IPS-20b (cell line): ENCODE measurements around the gene RNF148.
"Not testable (repeated sequence)": the region's sequence is repeated elsewhere in the genome, so short reads cannot be mapped to it uniquely, and the experiment has no call there.

Experiments
- H3K27ac ChIP-seq: one replicate; pipeline ENCODE4 v1.5.1; 2013; ENCODE audit warnings: low read length
- H3K27me3 ChIP-seq: 2 replicates; pipeline ENCODE4 v1.6.1; 2013; ENCODE audit warnings: mild to moderate bottlenecking, low read length, inconsistent platforms; ENCODE audit not compliant: insufficient read depth
- H3K36me3 ChIP-seq: 2 replicates; pipeline ENCODE4 v1.6.1; 2013; ENCODE audit warnings: low read depth, mild to moderate bottlenecking, inconsistent platforms, low read length, moderate library complexity; ENCODE audit not compliant: insufficient read depth
- H3K4me1 ChIP-seq: 2 replicates; pipeline ENCODE4 v1.6.1; 2013; ENCODE audit warnings: mild to moderate bottlenecking, control low read depth, inconsistent platforms, low read length, moderate library complexity; ENCODE audit not compliant: insufficient read depth
- H3K4me3 ChIP-seq: 2 replicates; pipeline ENCODE4 v1.5.1; 2013; ENCODE audit warnings: mild to moderate bottlenecking, low read length, inconsistent platforms
- H3K9ac ChIP-seq: 2 replicates; pipeline ENCODE4 v1.6.1; 2013; ENCODE audit warnings: low read depth, mild to moderate bottlenecking, inconsistent platforms, low read length, moderate library complexity
- H3K9me3 ChIP-seq: 2 replicates; pipeline ENCODE4 v1.6.1; 2013; ENCODE audit warnings: mild to moderate bottlenecking, low read depth, low read length, inconsistent platforms; ENCODE audit not compliant: insufficient read depth

Gene RNF148

DNA sequence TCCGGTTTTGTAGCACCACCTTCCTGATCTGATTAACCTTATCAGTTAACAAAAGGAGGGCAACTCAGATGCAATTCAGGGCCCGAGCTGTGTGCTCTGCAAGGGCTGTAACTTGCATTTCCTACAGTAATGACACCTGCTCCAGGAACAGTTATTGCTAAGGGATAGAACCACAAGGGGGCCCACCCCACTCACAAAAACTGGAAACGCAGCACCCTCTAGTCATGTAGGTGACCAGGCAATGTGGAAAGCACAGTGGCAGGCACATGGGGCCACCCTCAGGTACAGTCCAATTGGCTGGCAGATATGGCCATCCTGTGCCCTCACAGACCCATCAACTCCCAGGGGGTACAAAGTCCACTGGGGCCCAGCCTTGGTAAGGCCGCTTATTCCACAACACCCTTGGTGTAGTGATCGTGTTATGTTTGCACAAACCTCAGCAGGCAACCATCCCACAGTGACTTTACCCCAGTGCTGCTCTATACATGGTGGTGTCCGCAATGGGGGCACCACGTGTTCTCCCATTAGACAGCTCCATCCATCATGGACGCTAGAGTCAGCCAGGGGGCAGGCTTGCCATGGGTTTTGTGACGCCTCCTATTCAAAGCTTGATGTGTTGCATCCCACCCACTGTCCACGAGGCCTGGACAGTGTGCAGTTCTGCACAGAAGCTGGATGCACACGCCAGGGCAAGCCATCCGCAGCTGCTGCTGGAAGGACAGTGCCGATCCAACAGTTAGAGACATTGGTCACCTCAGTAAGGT is 13.2 kb downstream of the RNF148 start:
- Histone ChIP-seq H3K27me3 (no peaks in the 10 kb centered on the region), H3K36me3 (no peaks in the 10 kb centered on the region), H3K27ac (no peak overlapping the region), H3K4me3 (no peak overlapping the region), H3K4me1 (peaks cover 24% of the 10 kb centered on the region), H3K9ac (no peak overlapping the region), H3K9me3 (0 out of 2 replicates have a peak, but pooled peaks cover 4% of the 10 kb centered on the region)

DNA sequence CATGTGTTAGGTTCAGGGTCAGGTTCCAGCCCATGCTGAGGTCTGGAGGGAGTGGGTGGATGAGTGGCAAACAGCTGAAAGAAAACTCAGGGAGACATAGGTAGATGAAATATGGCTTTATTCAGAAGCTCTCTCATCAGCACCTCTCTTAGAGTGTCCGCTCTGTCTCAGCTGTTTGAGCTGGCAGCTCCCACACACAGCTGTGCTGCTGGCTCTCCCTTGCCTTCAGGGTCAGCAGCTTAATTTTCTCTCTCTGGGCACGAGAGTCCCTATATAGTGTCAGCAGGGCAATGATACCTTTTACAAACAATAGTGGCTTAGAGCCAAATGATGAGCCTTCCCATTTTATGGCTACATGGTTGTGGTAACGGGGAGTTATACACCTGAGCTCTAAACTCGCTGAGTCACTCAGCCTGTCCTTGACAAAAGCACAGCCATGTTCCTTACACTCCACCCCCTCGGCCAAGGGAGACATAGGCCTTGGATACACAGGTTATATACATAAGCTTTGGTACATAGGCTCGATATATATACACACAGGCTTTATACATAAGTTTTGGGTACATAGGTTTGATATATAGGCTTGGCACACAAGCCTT is 14.2 kb downstream of the RNF148 start:
- peaks cover 24% of the 10 kb centered on the region for H3K4me1 ChIP-seq
- no peaks in the 10 kb centered on the region for H3K36me3 ChIP-seq
- H3K27me3 ChIP-seq, result no peaks in the 10 kb centered on the region
- 0 out of 2 replicates have a peak, but pooled peaks cover 4% of the 10 kb centered on the region for H3K9me3 ChIP-seq
- no peak overlapping the region for H3K9ac ChIP-seq
- H3K4me3 ChIP-seq, result no peak overlapping the region
- no peak overlapping the region for H3K27ac ChIP-seq

DNA sequence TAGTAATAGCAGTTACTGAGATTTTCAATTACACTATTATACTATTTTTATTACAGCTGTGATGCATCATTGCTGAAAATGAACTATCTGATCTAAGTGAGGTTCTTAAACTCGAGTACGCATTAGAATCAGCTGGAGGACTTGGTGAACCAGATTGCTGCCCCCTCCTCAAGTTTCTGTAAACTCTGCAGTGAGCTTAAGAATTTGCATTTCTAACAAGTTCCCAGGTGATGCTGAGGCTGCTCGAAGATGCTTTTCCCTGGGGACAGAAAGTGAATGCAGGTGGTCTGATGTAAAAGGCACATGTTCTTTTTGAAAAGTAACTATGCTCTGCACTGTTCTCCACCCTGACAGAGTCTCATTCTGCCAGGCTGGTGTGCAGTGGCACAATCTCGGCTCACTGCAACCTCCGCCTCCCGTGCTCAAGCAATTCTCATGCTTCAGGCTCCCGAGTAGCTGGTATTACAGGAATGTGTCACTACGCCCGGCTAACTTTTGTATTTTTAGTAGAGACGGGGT is 16.3 kb downstream of the RNF148 start:
- Histone ChIP-seq H3K36me3 (no peaks in the 10 kb centered on the region), H3K4me1 (peaks cover 24% of the 10 kb centered on the region), H3K27me3 (no peaks in the 10 kb centered on the region), H3K27ac (no peak overlapping the region), H3K4me3 (peak overlapping the region; percentile 16; the same call in 1 of the 2 replicates), H3K9me3 (no peaks in the 10 kb centered on the region), H3K9ac (no peak overlapping the region)

DNA sequence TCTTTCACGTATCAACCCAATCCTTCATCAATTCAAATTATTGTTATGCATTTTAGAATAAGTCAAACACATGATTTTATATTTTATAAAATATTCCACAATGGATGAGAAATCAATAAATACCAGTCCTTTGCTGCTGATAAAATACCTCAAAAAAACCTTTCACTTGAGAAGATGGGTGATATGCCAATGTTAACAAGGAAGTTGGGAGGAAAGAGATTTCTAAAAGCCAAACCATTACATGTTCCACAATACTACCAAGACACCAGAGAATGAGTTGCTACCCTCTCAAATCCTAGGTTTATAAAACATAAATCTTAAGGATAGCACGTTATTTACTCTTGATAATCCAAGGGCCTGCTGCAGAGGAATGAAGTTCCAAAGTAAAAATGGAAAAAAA is 18.2 kb downstream of the RNF148 start:
- H3K27ac ChIP-seq, result no peak overlapping the region
- H3K9me3 ChIP-seq, result no peaks in the 10 kb centered on the region
- no peak overlapping the region for H3K9ac ChIP-seq
- no peaks in the 10 kb centered on the region for H3K27me3 ChIP-seq
- H3K36me3 ChIP-seq, result no peaks in the 10 kb centered on the region
- no peak overlapping the region for H3K4me3 ChIP-seq
- peaks cover 31% of the 10 kb centered on the region for H3K4me1 ChIP-seq

DNA sequence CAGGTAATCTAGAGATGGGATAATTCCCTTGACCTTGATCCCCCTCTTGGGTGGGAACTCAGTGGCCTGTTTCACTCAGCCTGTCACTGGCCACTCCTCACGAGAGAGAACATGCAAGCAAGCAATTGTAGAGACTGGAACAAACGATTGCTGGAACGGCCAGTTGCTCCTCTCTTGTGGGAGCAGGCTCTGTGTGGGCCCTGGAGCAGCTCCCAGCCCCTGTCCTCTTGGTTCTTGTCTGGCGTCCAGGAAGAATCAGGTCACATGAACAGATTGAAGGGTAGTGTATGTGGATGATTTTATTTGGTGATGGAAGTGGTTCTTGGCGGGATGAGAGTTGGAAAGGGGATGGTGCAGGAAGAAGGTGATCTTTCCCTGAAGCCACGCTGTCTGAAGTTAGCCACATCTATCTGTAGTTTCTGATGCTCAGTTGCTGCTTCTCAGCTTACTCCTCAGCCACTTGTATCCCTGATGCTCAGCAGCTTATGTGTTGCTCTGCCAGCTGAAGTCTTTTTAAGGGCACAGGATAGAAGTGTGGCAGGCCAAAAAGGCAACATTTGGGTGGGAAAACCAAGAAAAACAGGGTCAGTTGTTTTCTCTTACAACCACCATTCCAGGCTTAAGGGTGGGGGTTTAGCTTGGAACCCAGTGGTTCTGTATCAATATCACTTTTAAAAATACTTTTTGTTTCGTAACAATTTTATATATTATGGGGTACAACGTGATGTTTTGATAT is 19.7 kb downstream of the RNF148 start:
- H3K27ac ChIP-seq, result no peak overlapping the region
- H3K9ac ChIP-seq, result no peak overlapping the region

DNA sequence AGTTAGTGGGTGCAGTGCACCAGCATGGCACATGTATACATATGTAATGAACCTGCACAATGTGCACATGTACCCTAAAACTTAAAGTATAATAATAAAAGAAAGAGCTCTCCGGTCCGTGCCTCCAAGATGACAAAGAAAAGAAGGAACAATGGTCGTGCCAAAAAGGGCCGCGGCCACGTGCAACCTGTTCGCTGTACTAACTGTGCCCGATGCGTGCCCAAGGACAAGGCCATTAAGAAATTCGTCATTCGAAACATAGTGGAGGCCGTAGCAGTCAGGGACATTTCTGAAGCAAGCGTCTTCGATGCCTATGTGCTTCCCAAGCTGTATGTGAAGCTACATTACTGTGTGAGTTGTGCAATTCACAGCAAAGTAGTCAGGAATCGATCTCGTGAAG is 21.5 kb downstream of the RNF148 start:
- H3K4me3 ChIP-seq, H3K9ac ChIP-seq, H3K36me3 ChIP-seq, H3K27ac ChIP-seq, H3K27me3 ChIP-seq, H3K9me3 ChIP-seq: not testable (repeated sequence)
- H3K4me1 ChIP-seq, result peaks cover 45% of the 10 kb centered on the region

More for the DNA sequence above, 19.7 kb downstream of the RNF148 start:
- Histone ChIP-seq H3K4me3 (no peak overlapping the region), H3K27me3 (no peaks in the 10 kb centered on the region), H3K36me3 (no peaks in the 10 kb centered on the region), H3K4me1 (peaks cover 39% of the 10 kb centered on the region), H3K9me3 (no peaks in the 10 kb centered on the region)

DNA sequence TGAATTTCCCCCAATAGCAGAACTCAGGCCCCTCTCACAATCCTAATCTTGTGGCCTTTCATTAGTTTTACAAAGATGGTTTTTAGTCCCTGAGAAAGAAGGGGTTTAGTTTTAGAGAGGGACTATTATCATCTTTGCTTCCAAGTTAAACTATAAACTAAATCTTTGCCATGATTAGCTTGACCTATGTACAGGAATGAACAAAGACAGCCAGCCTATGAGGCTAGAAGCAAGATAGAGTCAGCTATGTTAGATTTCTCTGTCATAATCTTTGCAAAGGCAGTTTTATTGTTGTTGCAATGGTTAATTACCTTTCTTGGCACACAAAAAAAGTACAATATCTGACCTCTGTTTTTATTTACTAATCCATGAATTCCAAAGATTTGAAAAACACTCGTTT is 22.9 kb downstream of the RNF148 start:
- Histone ChIP-seq H3K4me3 (no peak overlapping the region; the same call in 1 of the 2 replicates), H3K27me3 (no peaks in the 10 kb centered on the region), H3K9me3 (no peaks in the 10 kb centered on the region), H3K27ac (peak overlapping the region; percentile 87), H3K9ac (peak overlapping the region; percentile 69), H3K36me3 (no peaks in the 10 kb centered on the region), H3K4me1 (peaks cover 32% of the 10 kb centered on the region)

DNA sequence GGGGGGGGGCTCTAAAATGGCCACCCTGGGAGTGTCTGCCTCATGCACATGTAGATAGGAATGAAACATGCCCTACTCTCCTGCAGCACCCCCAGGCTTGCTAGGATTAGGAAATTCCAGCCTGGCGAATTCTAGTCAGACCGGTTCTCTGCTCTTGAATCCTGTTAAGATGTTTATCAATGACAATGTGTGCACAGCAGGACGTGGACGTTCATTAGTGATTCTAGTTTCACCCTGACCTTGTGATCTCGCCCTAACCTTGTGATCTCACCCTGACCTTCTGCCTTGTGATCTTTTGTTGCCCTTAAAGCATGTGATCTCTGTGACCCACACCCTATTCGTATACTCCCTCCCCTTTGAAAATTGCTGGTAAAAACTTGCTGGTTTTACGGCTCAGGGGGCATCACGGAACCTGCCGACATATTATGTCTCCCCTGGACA is 23.4 kb downstream of the RNF148 start:
- H3K27me3 ChIP-seq, H3K4me3 ChIP-seq, H3K36me3 ChIP-seq, H3K9me3 ChIP-seq: not testable (repeated sequence)
- peaks cover 32% of the 10 kb centered on the region for H3K4me1 ChIP-seq
- H3K9ac ChIP-seq, result peak overlapping the region; percentile 69
- H3K27ac ChIP-seq, result peak overlapping the region; percentile 87

DNA sequence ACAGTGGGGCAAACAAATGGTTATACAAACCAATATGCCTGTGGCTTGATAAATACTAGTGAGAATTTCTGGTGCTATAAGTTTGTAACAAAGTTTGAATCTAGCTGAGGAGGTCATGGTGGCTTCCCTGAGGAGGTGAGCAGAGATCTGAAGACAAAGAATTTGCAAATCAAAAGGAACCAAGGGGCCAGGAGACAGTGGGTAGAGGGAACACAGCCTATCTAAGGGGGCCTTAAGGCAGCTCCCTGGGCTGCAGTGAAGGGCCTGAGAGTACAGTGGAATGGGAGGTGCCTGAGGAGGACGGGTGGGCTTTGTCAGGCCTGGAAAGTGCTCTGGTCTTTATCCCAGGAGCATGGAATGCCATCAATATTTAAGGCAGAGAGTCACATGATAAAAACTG is 25.6 kb downstream of the RNF148 start:
- Histone ChIP-seq H3K27ac (peak overlapping the region; percentile 30), H3K36me3 (no peaks in the 10 kb centered on the region), H3K9me3 (no peaks in the 10 kb centered on the region), H3K27me3 (no peaks in the 10 kb centered on the region), H3K4me1 (peaks cover 33% of the 10 kb centered on the region), H3K4me3 (no peak overlapping the region), H3K9ac (peak overlapping the region; percentile 12; the same call in 1 of the 2 replicates)

DNA sequence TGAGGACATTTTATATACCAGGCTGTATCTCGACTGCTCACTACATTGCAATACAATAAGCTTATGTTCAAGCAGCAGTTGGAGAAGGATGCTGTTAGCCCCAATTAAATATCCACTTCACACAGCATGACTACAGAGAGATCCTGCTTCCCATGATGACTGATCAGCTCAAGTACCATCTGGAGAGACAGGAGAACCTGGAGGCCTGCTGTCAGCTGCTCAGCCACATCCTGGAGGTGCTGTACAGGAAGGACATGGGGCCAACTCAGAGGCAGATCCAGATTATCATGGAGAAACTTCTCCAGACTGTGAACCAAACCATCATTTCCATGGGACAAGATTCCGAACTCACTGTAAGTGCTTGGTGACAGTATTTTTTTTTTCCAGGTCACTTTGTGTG is 26.3 kb downstream of the RNF148 start:
- H3K9me3 ChIP-seq, result no peaks in the 10 kb centered on the region
- H3K4me1 ChIP-seq, result peaks cover 36% of the 10 kb centered on the region
- no peak overlapping the region for H3K27ac ChIP-seq
- no peaks in the 10 kb centered on the region for H3K27me3 ChIP-seq
- peak overlapping the region; percentile 12; the same call in 1 of the 2 replicates for H3K9ac ChIP-seq
- H3K36me3 ChIP-seq, result no peaks in the 10 kb centered on the region
- no peak overlapping the region for H3K4me3 ChIP-seq

DNA sequence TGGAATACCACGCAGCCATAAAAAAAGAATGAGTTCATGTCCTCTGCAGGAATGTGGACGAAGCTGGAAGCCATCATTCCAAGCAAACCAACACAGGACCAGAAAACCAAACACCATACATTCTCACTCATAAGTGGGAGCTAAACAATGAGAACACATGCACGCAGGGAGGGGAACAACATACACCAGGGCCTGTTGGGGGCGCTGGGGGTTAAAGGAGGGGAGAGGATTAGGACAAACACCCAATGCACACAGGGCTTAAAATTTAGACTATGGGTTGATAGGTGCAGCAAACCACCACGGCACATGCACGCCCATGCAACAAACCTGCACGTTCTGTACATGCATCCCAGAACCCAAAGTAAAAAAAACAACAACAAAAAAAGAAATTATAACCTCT is 27.1 kb downstream of the RNF148 start:
- peaks cover 41% of the 10 kb centered on the region for H3K4me1 ChIP-seq

More for the DNA sequence above, 27.1 kb downstream of the RNF148 start:
- Histone ChIP-seq H3K27ac (no peak overlapping the region), H3K36me3 (no peaks in the 10 kb centered on the region), H3K9ac (no peak overlapping the region), H3K9me3 (no peaks in the 10 kb centered on the region), H3K4me3 (no peak overlapping the region), H3K27me3 (no peaks in the 10 kb centered on the region)
